ENCODE results near the gene PRKACA. TPM values are rescaled to one million over a fixed set of nuclear protein-coding genes. Genes with fewer than 3 reads are reported as not detected.

Gene PRKACA
- total and polyA plus RNA-seq, 9 donors = 33.3 to 280 (median 201) TPM

GRCh38 chr19:14110650-14111049 is 6.9 kb downstream of the PRKACA start:
- no peak for DNase-seq
- Histone ChIP-seq H3K27me3 (no peaks in the 10 kb centered on the region), H3K4me1 (ENCODE audit: insufficient read depth) (peaks cover 30% of the 10 kb centered on the region), H3K4me3 (no peak overlapping the region), H3K36me3 (no peaks in the 10 kb centered on the region), H3K9me3 (no peaks in the 10 kb centered on the region), H3K27ac (peak overlapping the region in 1 of 2 donors; percentile 55)
- intact Hi-C loops (cut with DNase I) = no loop called here
- TF ChIP-seq POLR2A (IDR thresholded peaks at IDR 0.05) (no peak), CTCF (IDR thresholded peaks at IDR 0.05) (no peak), EP300 (IDR thresholded peaks at IDR 0.05) (no peak)
- 12 to 31% (median 24%) methylated on average over 2 of the region's 2 CpGs for WGBS, 3 donors

- no peak for TF ChIP-seq EP300 (IDR thresholded peaks at IDR 0.05)
- Histone ChIP-seq H3K36me3 (no peaks in the 10 kb centered on the region), H3K27me3 (no peaks in the 10 kb centered on the region), H3K27ac (peak overlapping the region; percentile 52 to 70), H3K4me3 (no peak overlapping the region), H3K4me1 (ENCODE audit: insufficient read depth) (peaks cover 15% of the 10 kb centered on the region), H3K9me3 (no peaks in the 10 kb centered on the region)
- intact Hi-C loops (cut with DNase I) = no loop called here
- WGBS, 3 donors = 36 to 50% (median 41%) methylated on average over 22 to 23 of the region's 23 CpGs
- DNase-seq = peak in 4 of 5 donors; percentile 43 to 57 (median 52)
Observed at GRCh38 chr19:14107581-14108461, 9.7 kb downstream of the PRKACA start.

- peak overlapping the region; percentile 52 to 70 for H3K27ac ChIP-seq
- no peaks in the 10 kb centered on the region for H3K36me3 ChIP-seq
- 76 to 89% (median 81%) methylated on average over 12 to 16 of the region's 16 CpGs for WGBS, 3 donors
- DNase-seq = no peak
- TF ChIP-seq EP300 (IDR thresholded peaks at IDR 0.05) (no peak), CTCF (IDR thresholded peaks at IDR 0.05) (no peak), POLR2A (IDR thresholded peaks at IDR 0.05) (no peak)
- intact Hi-C loops (cut with DNase I) = no loop called here
- H3K27me3 ChIP-seq = no peaks in the 10 kb centered on the region
- H3K4me1 ChIP-seq (ENCODE audit: insufficient read depth) = peaks cover 15% of the 10 kb centered on the region
- H3K9me3 ChIP-seq = no peaks in the 10 kb centered on the region
- H3K4me3 ChIP-seq = no peak overlapping the region
Observed at GRCh38 chr19:14106840-14107239, 10.7 kb downstream of the PRKACA start.

GRCh38 chr19:14105680-14106079 is 11.9 kb downstream of the PRKACA start:
- no peak overlapping the region for H3K4me3 ChIP-seq
- WGBS, 3 donors = 66 to 74% (median 72%) methylated on average over 8 of the region's 8 CpGs
- H3K27ac ChIP-seq = no peak overlapping the region
- intact Hi-C loops (cut with DNase I) = no loop called here
- DNase-seq = no peak
- no peaks in the 10 kb centered on the region for H3K9me3 ChIP-seq
- H3K4me1 ChIP-seq (ENCODE audit: insufficient read depth) = peaks cover 10% of the 10 kb centered on the region
- TF ChIP-seq EP300 (IDR thresholded peaks at IDR 0.05) (no peak), POLR2A (IDR thresholded peaks at IDR 0.05) (no peak), CTCF (IDR thresholded peaks at IDR 0.05) (no peak)
- H3K27me3 ChIP-seq = no peaks in the 10 kb centered on the region
- no peaks in the 10 kb centered on the region for H3K36me3 ChIP-seq

GRCh38 chr19:14103310-14103709 is 14.3 kb downstream of the PRKACA start:
- Histone ChIP-seq H3K27me3 (no peaks in the 10 kb centered on the region), H3K9me3 (no peaks in the 10 kb centered on the region), H3K36me3 (no peaks in the 10 kb centered on the region), H3K4me3 (no peak overlapping the region), H3K4me1 (ENCODE audit: insufficient read depth) (peaks cover 7% of the 10 kb centered on the region), H3K27ac (no peak overlapping the region)
- DNase-seq = no peak
- WGBS, 3 donors = 63 to 100% (median 87%) methylated on average over 1 of the region's 1 CpG
- intact Hi-C loops (cut with DNase I) = no loop called here
- TF ChIP-seq EP300 (IDR thresholded peaks at IDR 0.05) (no peak), CTCF (IDR thresholded peaks at IDR 0.05) (no peak), POLR2A (IDR thresholded peaks at IDR 0.05) (no peak)
